Fibroblast of lung (primary cell): ENCODE measurements around the gene BABAM2. TPM values are rescaled to one million over a fixed set of nuclear protein-coding genes. Genes with fewer than 3 reads are reported as not detected.

Source experiments
- DNase-seq, 2 donors: peaks; one replicate each; pipeline versions ENCODE4 v3.0.0 to v3.0.0-alpha.2; 2010; ENCODE audit warnings: low read depth in 2 of 2
- H2AFZ ChIP-seq: 2 replicates; pipeline ENCODE4 v1.5.1; 2012; ENCODE audit warnings: low read length, control low read depth, inconsistent platforms
- H3K27ac ChIP-seq: 2 replicates; pipeline ENCODE4 v1.5.1; 2011; ENCODE audit warnings: low read length, control low read depth; ENCODE audit not compliant: insufficient read depth
- H3K27me3 ChIP-seq: 2 replicates; pipeline ENCODE4 v1.5.1; 2011; ENCODE audit warnings: mild to moderate bottlenecking, low read length; ENCODE audit not compliant: control insufficient read depth, insufficient read depth
- H3K36me3 ChIP-seq: 2 replicates; pipeline ENCODE4 v1.5.1; 2011; ENCODE audit warnings: low read length; ENCODE audit not compliant: control insufficient read depth, insufficient read depth
- H3K4me1 ChIP-seq: 2 replicates; pipeline ENCODE4 v1.5.1; 2011; ENCODE audit warnings: low read length; ENCODE audit not compliant: control insufficient read depth, insufficient read depth; ENCODE audit errors: extremely low read depth
- H3K4me2 ChIP-seq: 2 replicates; pipeline ENCODE4 v1.5.1; 2011; ENCODE audit warnings: low read length, control low read depth; ENCODE audit not compliant: insufficient read depth; ENCODE audit errors: extremely low read depth
- H3K4me3 ChIP-seq, 4 experiments: fragments of 200-600 bp in 1 of 4; sonication (generic) in 1 of 4; replicated peaks in 1 of 4; 2 replicates each; pipeline ENCODE4 v1.5.1; 2011 to 2016; ENCODE audit warnings: low read length in 4 of 4, low read depth in 3 of 4, mild to moderate bottlenecking in 3 of 4, control low read depth in 2 of 4, inconsistent platforms in 1 of 4, mixed read lengths in 1 of 4; ENCODE audit not compliant: insufficient read depth in 1 of 4; ENCODE audit errors: control extremely low read depth in 1 of 4
- H3K79me2 ChIP-seq: 2 replicates; pipeline ENCODE4 v1.5.1; 2012; ENCODE audit warnings: mild to moderate bottlenecking, low read length, inconsistent platforms; ENCODE audit not compliant: control insufficient read depth, insufficient read depth
- H3K9ac ChIP-seq: 2 replicates; pipeline ENCODE4 v1.5.1; 2011; ENCODE audit warnings: mild to moderate bottlenecking, low read length, control low read depth; ENCODE audit not compliant: insufficient read depth
- H3K9me3 ChIP-seq: 2 replicates; pipeline ENCODE4 v1.5.1; 2012; ENCODE audit warnings: low read depth, low read length; ENCODE audit not compliant: control insufficient read depth, insufficient read depth
- H4K20me1 ChIP-seq: 2 replicates; pipeline ENCODE4 v1.5.1; 2011; ENCODE audit warnings: low read length; ENCODE audit not compliant: control insufficient read depth, insufficient read depth; ENCODE audit errors: extremely low read depth
- EZH2 ChIP-seq: IDR thresholded peaks from 2 replicates; pipeline ENCODE4 v1.5.1; 2012; ENCODE audit warnings: low read length, control low read depth, mild to moderate bottlenecking; ENCODE audit errors: missing control alignments
- polyA plus RNA-seq, 2 donors: library from polyadenylated mRNA; depleted of rRNA in 1 of 2; stranded (reverse) in 1 of 2; unstranded in 1 of 2; fragments of >200 nt; gene quantifications; 2 replicates each; pipeline ENCODE4 v1.2.1, GENCODE V29; 2011 to 2012; ENCODE audit warnings: missing spikeins in 1 of 2
- total RNA-seq: library from RNA; depleted of rRNA; stranded (reverse); fragments of >200 nt; gene quantifications from 2 replicates; pipeline ENCODE4 v1.2.1, GENCODE V29; 2014
- TF ChIP-seq, protein P1 (sequence below), 2 donors: IDR thresholded peaks in 1 of 2; conservative IDR thresholded peaks in 1 of 2; 1 replicate in 1 of 2; 2 replicates in 1 of 2; pipeline ENCODE4 v1.5.1; 2011 to 2012; ENCODE audit warnings: low read length in 2 of 2, control low read depth in 1 of 2, inconsistent platforms in 1 of 2, low read depth in 1 of 2, mild to moderate bottlenecking in 1 of 2

BABAM2 gene
- total and polyA plus RNA-seq, 2 donors (not counting 1 experiment from before 2014, with no cell fraction given) = 25.6 to 33.4 TPM

GRCh38 chr2:28325567-28326468 lies 435.3 kb downstream of the BABAM2 start:
- Histone ChIP-seq H3K4me1 (peaks cover 21% of the 10 kb centered on the region), H2AFZ (no peak overlapping the region), H3K9me3 (no peaks in the 10 kb centered on the region), H3K27me3 (no peaks in the 10 kb centered on the region), H3K27ac (no peak overlapping the region), H3K79me2 (no peaks in the 10 kb centered on the region), H3K36me3 (no peaks in the 10 kb centered on the region), H3K4me2 (no peak overlapping the region), H4K20me1 (no peaks in the 10 kb centered on the region), H3K4me3 (no peak overlapping the region), H3K9ac (no peak overlapping the region)
- TF ChIP-seq, protein P1, sequence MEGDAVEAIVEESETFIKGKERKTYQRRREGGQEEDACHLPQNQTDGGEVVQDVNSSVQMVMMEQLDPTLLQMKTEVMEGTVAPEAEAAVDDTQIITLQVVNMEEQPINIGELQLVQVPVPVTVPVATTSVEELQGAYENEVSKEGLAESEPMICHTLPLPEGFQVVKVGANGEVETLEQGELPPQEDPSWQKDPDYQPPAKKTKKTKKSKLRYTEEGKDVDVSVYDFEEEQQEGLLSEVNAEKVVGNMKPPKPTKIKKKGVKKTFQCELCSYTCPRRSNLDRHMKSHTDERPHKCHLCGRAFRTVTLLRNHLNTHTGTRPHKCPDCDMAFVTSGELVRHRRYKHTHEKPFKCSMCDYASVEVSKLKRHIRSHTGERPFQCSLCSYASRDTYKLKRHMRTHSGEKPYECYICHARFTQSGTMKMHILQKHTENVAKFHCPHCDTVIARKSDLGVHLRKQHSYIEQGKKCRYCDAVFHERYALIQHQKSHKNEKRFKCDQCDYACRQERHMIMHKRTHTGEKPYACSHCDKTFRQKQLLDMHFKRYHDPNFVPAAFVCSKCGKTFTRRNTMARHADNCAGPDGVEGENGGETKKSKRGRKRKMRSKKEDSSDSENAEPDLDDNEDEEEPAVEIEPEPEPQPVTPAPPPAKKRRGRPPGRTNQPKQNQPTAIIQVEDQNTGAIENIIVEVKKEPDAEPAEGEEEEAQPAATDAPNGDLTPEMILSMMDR (conservative IDR thresholded peaks at IDR 0.05 in 1 of 2, IDR thresholded peaks at IDR 0.05 in 1 of 2; ENCODE audit: low read depth in 1 of 2, low read length in 2 of 2) = no peak
- TF ChIP-seq EZH2 = no peak
- peak in 1 of 2 donors; percentile 62 for DNase-seq

GRCh38 chr2:28326469-28326805 lies 435.9 kb downstream of the BABAM2 start:
- no peaks in the 10 kb centered on the region for H4K20me1 ChIP-seq
- TF ChIP-seq, protein P1 (conservative IDR thresholded peaks at IDR 0.05 in 1 of 2, IDR thresholded peaks at IDR 0.05 in 1 of 2; ENCODE audit: low read depth in 1 of 2, low read length in 2 of 2) = no peak
- TF ChIP-seq EZH2 = no peak
- H2AFZ ChIP-seq = no peak overlapping the region
- DNase-seq = no peak
- peaks cover 21% of the 10 kb centered on the region for H3K4me1 ChIP-seq
- peak overlapping the region; percentile 12 for H3K27ac ChIP-seq
- no peaks in the 10 kb centered on the region for H3K36me3 ChIP-seq
- H3K9ac ChIP-seq = no peak overlapping the region
- H3K4me3 ChIP-seq = no peak overlapping the region
- H3K9me3 ChIP-seq = no peaks in the 10 kb centered on the region
- H3K27me3 ChIP-seq = no peaks in the 10 kb centered on the region
- no peak overlapping the region for H3K4me2 ChIP-seq
- H3K79me2 ChIP-seq = no peaks in the 10 kb centered on the region

GRCh38 chr2:28326881-28327505 lies 436.5 kb downstream of the BABAM2 start:
- DNase-seq = peak in 1 of 2 donors; percentile 87
- H3K27ac ChIP-seq = peak overlapping the region; percentile 12

More at GRCh38 chr2:28326881-28327505, 436.5 kb downstream of the BABAM2 start:
- no peak overlapping the region for H3K9ac ChIP-seq
- no peaks in the 10 kb centered on the region for H3K27me3 ChIP-seq
- no peak overlapping the region for H2AFZ ChIP-seq
- no peaks in the 10 kb centered on the region for H3K9me3 ChIP-seq
- no peaks in the 10 kb centered on the region for H3K36me3 ChIP-seq
- H3K4me1 ChIP-seq = peaks cover 21% of the 10 kb centered on the region
- H3K79me2 ChIP-seq = no peaks in the 10 kb centered on the region
- H3K4me3 ChIP-seq = no peak overlapping the region
- H4K20me1 ChIP-seq = no peaks in the 10 kb centered on the region
- H3K4me2 ChIP-seq = peak overlapping the region; percentile 19
- TF ChIP-seq, protein P1 (conservative IDR thresholded peaks at IDR 0.05 in 1 of 2, IDR thresholded peaks at IDR 0.05 in 1 of 2; ENCODE audit: low read depth in 1 of 2, low read length in 2 of 2) = no peak
- TF ChIP-seq EZH2 = no peak
